Endothelial cell (in vitro differentiated cells): ENCODE measurements around the gene ISLR. TPM values are rescaled to one million over a fixed set of nuclear protein-coding genes. Genes with fewer than 3 reads are reported as not detected.

Experiments
- DNase-seq: peaks from one replicate; pipeline ENCODE4 v3.0.0; 2021; ENCODE audit warnings: low spot score
- H3K27ac Mint-ChIP-seq: one replicate; pipeline ENCODE4 v1.8.0; 2021; ENCODE audit warnings: mixed read lengths, inconsistent platforms; ENCODE audit not compliant: unreplicated experiment
- H3K27me3 Mint-ChIP-seq: one replicate; pipeline ENCODE4 v1.8.0; 2021; ENCODE audit warnings: mild to moderate bottlenecking, moderate library complexity, mixed read lengths, inconsistent platforms; ENCODE audit not compliant: unreplicated experiment
- H3K36me3 Mint-ChIP-seq: one replicate; pipeline ENCODE4 v1.8.0; 2021; ENCODE audit warnings: mild to moderate bottlenecking, low read depth, mixed read lengths, inconsistent platforms; ENCODE audit not compliant: unreplicated experiment
- H3K4me1 Mint-ChIP-seq: one replicate; pipeline ENCODE4 v1.8.0; 2021; ENCODE audit warnings: mild to moderate bottlenecking, mixed read lengths, inconsistent platforms; ENCODE audit not compliant: unreplicated experiment
- H3K4me3 Mint-ChIP-seq: one replicate; pipeline ENCODE4 v1.8.0; 2021; ENCODE audit warnings: mild to moderate bottlenecking, mixed read lengths, inconsistent platforms; ENCODE audit not compliant: unreplicated experiment
- H3K9me3 Mint-ChIP-seq: one replicate; pipeline ENCODE4 v1.8.0; 2021; ENCODE audit warnings: mixed read lengths, inconsistent platforms; ENCODE audit not compliant: unreplicated experiment
- total RNA-seq: library from RNA; stranded (reverse); fragmentation: NEBNext Ultra II Directional; extraction: Animal tissue kit (Norgen Biotek cat#: 25700); gene quantifications from one replicate; pipeline ENCODE4 v1.2.1, GENCODE V29; 2021; ENCODE audit not compliant: unreplicated experiment
- TF ChIP-seq, protein P1 (sequence below): fragments of 200-600 bp; sonication (generic); IDR thresholded peaks from one replicate; pipeline ENCODE4 v1.5.0; 2021; ENCODE audit warnings: antibody characterized with exemption; ENCODE audit not compliant: unreplicated experiment

Gene ISLR
- total RNA-seq, 1 donor from 2014 or later: 0.51 TPM

- no peak for DNase-seq
- H3K27ac Mint-ChIP-seq: no peak overlapping the region
- TF ChIP-seq, protein P1, sequence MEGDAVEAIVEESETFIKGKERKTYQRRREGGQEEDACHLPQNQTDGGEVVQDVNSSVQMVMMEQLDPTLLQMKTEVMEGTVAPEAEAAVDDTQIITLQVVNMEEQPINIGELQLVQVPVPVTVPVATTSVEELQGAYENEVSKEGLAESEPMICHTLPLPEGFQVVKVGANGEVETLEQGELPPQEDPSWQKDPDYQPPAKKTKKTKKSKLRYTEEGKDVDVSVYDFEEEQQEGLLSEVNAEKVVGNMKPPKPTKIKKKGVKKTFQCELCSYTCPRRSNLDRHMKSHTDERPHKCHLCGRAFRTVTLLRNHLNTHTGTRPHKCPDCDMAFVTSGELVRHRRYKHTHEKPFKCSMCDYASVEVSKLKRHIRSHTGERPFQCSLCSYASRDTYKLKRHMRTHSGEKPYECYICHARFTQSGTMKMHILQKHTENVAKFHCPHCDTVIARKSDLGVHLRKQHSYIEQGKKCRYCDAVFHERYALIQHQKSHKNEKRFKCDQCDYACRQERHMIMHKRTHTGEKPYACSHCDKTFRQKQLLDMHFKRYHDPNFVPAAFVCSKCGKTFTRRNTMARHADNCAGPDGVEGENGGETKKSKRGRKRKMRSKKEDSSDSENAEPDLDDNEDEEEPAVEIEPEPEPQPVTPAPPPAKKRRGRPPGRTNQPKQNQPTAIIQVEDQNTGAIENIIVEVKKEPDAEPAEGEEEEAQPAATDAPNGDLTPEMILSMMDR: no peak
- H3K4me3 Mint-ChIP-seq: no peak overlapping the region
- H3K9me3 Mint-ChIP-seq: no peaks in the 10 kb centered on the region
- peaks cover 8% of the 10 kb centered on the region for H3K27me3 Mint-ChIP-seq
- H3K36me3 Mint-ChIP-seq: peaks cover 5% of the 10 kb centered on the region
- H3K4me1 Mint-ChIP-seq: peaks cover 7% of the 10 kb centered on the region
Observed at GRCh38 chr15:74197176-74197965, 23.9 kb downstream of the ISLR start.

- H3K36me3 Mint-ChIP-seq: no peaks in the 10 kb centered on the region
Observed at GRCh38 chr15:74199297-74199652, 25.8 kb downstream of the ISLR start.

GRCh38 chr15:74200412-74200815 lies 26.9 kb downstream of the ISLR start:
- DNase-seq: no peak
- Mint-ChIP-seq H3K4me1 (peaks cover 31% of the 10 kb centered on the region), H3K36me3 (no peaks in the 10 kb centered on the region), H3K27ac (no peak overlapping the region), H3K9me3 (no peaks in the 10 kb centered on the region), H3K4me3 (no peak overlapping the region), H3K27me3 (peaks cover 4% of the 10 kb centered on the region)
- TF ChIP-seq, protein P1: no peak

More at GRCh38 chr15:74199297-74199652, 25.8 kb downstream of the ISLR start:
- TF ChIP-seq, protein P1: no peak
- Mint-ChIP-seq H3K4me1 (peaks cover 25% of the 10 kb centered on the region), H3K27ac (no peak overlapping the region), H3K9me3 (no peaks in the 10 kb centered on the region), H3K4me3 (no peak overlapping the region), H3K27me3 (peaks cover 4% of the 10 kb centered on the region)
- DNase-seq: no peak

DNA sequence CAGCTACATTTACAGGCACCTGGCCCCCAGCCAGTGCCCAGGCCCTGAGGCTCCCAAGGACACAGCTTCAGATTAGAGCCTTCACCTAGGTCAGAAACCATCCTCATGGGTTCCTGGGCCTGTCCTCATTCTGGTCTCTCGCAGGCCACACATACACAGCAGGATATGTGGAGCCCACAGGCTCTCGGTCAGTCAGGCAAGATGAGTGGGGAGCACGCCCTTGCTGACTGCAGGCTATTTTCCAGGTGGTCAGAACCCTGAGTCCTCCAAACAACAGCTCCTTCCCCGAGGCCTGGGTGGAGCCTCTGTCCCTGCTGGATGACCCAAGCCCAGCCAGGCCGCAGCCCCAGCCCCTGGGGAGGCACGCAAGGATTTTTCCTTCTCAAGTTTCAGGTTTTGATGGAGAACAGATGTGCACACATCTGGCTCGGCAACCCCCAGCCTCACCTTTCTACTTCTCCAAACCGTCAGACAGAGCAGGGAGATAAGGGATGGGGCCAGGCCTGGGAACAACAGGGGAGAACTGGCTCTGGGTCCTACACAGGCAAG lies 27.4 kb downstream of the ISLR start:
- Mint-ChIP-seq H3K36me3 (no peaks in the 10 kb centered on the region), H3K27me3 (peaks cover 4% of the 10 kb centered on the region), H3K4me3 (no peak overlapping the region), H3K9me3 (no peaks in the 10 kb centered on the region), H3K4me1 (peaks cover 33% of the 10 kb centered on the region), H3K27ac (no peak overlapping the region)
- TF ChIP-seq, protein P1: no peak
- no peak for DNase-seq
